PFSK-1 (cell line): ENCODE measurements around the gene HYAL1.

Source experiments
- POLR2AphosphoS5 ChIP-seq: IDR thresholded peaks from 2 replicates; pipeline ENCODE4 v1.6.1; 2012; ENCODE audit warnings: low read depth, mild to moderate bottlenecking, control low read depth, low read length, moderate library complexity
- TAF1 ChIP-seq: IDR thresholded peaks from 2 replicates; pipeline ENCODE4 v1.6.1; 2012; ENCODE audit warnings: low read length, control low read depth, borderline replicate concordance; ENCODE audit not compliant: insufficient read depth

DNA sequence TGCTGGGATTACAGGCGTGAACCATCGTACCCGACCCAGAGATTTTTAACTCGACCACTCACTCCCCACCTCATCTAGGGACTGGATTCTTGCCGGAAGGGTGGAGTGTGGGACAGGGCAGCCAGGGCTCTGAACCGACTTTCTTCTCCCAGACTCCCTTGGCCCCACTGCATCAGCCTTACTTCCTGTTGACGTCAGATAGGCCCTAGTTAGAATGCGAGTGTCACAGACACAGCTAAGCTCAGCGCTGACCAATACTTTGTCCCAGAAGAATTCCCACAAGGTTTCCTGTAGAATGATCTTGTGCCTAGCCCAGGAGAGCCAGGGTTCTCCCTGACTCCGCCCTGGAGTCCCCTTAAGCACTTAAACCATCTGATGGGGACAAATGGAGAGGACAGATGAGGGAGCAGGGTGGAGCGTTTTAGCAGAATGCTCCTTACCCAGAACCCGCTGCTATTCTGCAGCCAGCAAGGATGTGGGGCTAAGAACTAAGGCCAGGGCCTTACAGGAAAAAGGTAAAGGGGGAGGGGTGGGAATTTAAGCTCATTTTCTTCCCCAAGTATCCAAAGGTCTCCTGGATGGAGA lies 30.5 kb upstream of the HYAL1 start:
- TF ChIP-seq TAF1: no peak
- TF ChIP-seq POLR2AphosphoS5: no peak
